GM23248 (cell line): Measurements from ENCODE around the gene TRPV4. TPM values are rescaled to one million over a fixed set of nuclear protein-coding genes. Genes with fewer than 3 reads are reported as not detected.

ENCODE experiments used
- DNase-seq: peaks from one replicate; pipeline ENCODE4 v3.0.0-alpha.2; 2015
- H2AFZ ChIP-seq: fragments of 200-600 bp; sonication (generic); 2 replicates; pipeline ENCODE4 v1.6.1; 2016; ENCODE audit warnings: antibody characterized with exemption
- H3F3A ChIP-seq: fragments of 200-600 bp; sonication (generic); 2 replicates; pipeline ENCODE4 v1.6.1; 2016; ENCODE audit warnings: mild to moderate bottlenecking, antibody characterized with exemption, mixed run types; ENCODE audit not compliant: insufficient read depth
- H3K27ac ChIP-seq: fragments of 200-600 bp; sonication (generic); 2 replicates; pipeline ENCODE4 v1.5.1; 2016; ENCODE audit warnings: mild to moderate bottlenecking
- H3K27me3 ChIP-seq: fragments of 200-600 bp; sonication (generic); replicated peaks from 2 replicates; pipeline ENCODE4 v1.6.1; 2016; ENCODE audit warnings: mild to moderate bottlenecking; ENCODE audit not compliant: insufficient read depth
- H3K36me3 ChIP-seq: fragments of 200-600 bp; sonication (generic); 2 replicates; pipeline ENCODE4 v1.6.1; 2016; ENCODE audit warnings: low read depth, mild to moderate bottlenecking
- H3K4me1 ChIP-seq: fragments of 200-600 bp; sonication (generic); 2 replicates; pipeline ENCODE4 v1.6.1; 2016; ENCODE audit warnings: mild to moderate bottlenecking; ENCODE audit not compliant: insufficient read depth
- H3K4me2 ChIP-seq: fragments of 200-600 bp; sonication (generic); one replicate; pipeline ENCODE4 v1.6.1; 2016; ENCODE audit warnings: mild to moderate bottlenecking; ENCODE audit not compliant: unreplicated experiment
- H3K4me3 ChIP-seq: fragments of 200-600 bp; sonication (generic); 2 replicates; pipeline ENCODE4 v1.5.1; 2016; ENCODE audit warnings: mild to moderate bottlenecking
- H3K79me2 ChIP-seq: fragments of 200-600 bp; sonication (generic); 2 replicates; pipeline ENCODE4 v1.6.1; 2016; ENCODE audit warnings: mild to moderate bottlenecking; ENCODE audit not compliant: insufficient read depth
- H3K9ac ChIP-seq: fragments of 200-600 bp; sonication (generic); 2 replicates; pipeline ENCODE4 v1.6.1; 2016; ENCODE audit warnings: mild to moderate bottlenecking
- H3K9me2 ChIP-seq: fragments of 200-600 bp; sonication (generic); 2 replicates; pipeline ENCODE4 v1.6.1; 2016; ENCODE audit warnings: mixed run types, mild to moderate bottlenecking, moderate library complexity; ENCODE audit not compliant: insufficient read depth
- H3K9me3 ChIP-seq: fragments of 200-600 bp; sonication (generic); one replicate; pipeline ENCODE4 v1.6.1; 2017; ENCODE audit warnings: low read depth
- H4K20me1 ChIP-seq: fragments of 200-600 bp; sonication (generic); 2 replicates; pipeline ENCODE4 v1.6.0; 2016; ENCODE audit not compliant: insufficient read depth
- EZH2 ChIP-seq: fragments of 200-600 bp; sonication (generic); IDR thresholded peaks from 2 replicates; pipeline ENCODE4 v1.6.1; 2018; ENCODE audit warnings: antibody characterized with exemption, mild to moderate bottlenecking; ENCODE audit not compliant: insufficient read depth, poor library complexity, severe bottlenecking
- EZH2phosphoT487 ChIP-seq: fragments of 200-600 bp; sonication (generic); IDR thresholded peaks from 2 replicates; pipeline ENCODE4 v1.6.1; 2018; ENCODE audit warnings: antibody characterized with exemption, moderate library complexity, mild to moderate bottlenecking, low read depth; ENCODE audit not compliant: insufficient read depth
- WGBS, 2 experiments: methylation state at CpG; one replicate each; pipeline ENCODE4 v1.1.6; 2015 to 2017; ENCODE audit warnings: low lambda C conversion rate in 2 of 2, low coverage in 1 of 2; ENCODE audit errors: missing lambda C conversion rate in 2 of 2; 5-methylcytosine and 5-hydroxymethylcytosine counted together
- in situ Hi-C: fragments of 300-500 bp; cut with MboI; formaldehyde crosslinking; loops from 2 replicates; pipeline ENCODE4 v1.15.0; 2020
- polyA plus RNA-seq: library from polyadenylated mRNA; unstranded; fragments of >200 nt; fragmentation: Nextera tagmentation; extraction: Ambion mirVana; gene quantifications from 2 replicates; pipeline ENCODE4 v1.2.1, GENCODE V29; 2016
- total RNA-seq: library from RNA; depleted of rRNA; stranded (reverse); fragments of >200 nt; shearing (Covaris generic); gene quantifications from 2 replicates; pipeline ENCODE4 v1.2.3, GENCODE V29; 2014

The TRPV4 gene
- total and polyA plus RNA-seq, 2 experiments from 2014 or later: 0.65 to 2.6 TPM

GRCh38 chr12:109831365-109831764 is 1.8 kb downstream of the TRPV4 start:
- DNase-seq: no peak
- Histone ChIP-seq H3K27me3 (no peaks in the 10 kb centered on the region), H3K4me2 (no peak overlapping the region), H4K20me1 (no peaks in the 10 kb centered on the region), H3K4me3 (no peak overlapping the region), H3K79me2 (no peaks in the 10 kb centered on the region), H3K9me2 (no peaks in the 10 kb centered on the region), H3K9ac (no peak overlapping the region), H3F3A (no peaks in the 10 kb centered on the region; the same call in 1 of the 2 replicates), H3K4me1 (no peaks in the 10 kb centered on the region), H3K9me3 (no peaks in the 10 kb centered on the region), H3K36me3 (no peaks in the 10 kb centered on the region), H2AFZ (no peak overlapping the region), H3K27ac (no peak overlapping the region)
- in situ Hi-C loops: no loop called here
- 84 to 90% methylated on average over 6 of the region's 6 CpGs for WGBS, 2 experiments
- TF ChIP-seq EZH2phosphoT487 (no peak), EZH2 (no peak)

DNA sequence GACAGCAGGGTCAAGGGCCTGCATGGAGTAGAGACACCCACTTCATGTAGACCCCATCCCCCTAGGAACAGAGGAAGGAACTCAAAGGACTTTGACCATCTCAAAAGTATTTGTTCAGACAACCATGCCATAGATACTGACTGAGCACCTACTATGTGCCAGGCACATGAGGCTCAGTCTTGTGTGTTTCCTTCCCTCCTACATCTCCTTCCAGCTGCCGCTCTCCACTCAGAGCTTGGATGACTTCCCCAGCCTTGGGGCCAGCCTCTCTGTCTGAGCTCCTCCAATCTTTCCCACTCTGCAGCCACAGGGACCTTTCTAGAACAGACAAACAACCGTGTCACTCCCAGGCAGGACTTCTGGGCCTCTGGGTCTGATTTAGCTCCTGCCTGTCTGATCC is 2.5 kb downstream of the TRPV4 start:
- DNase-seq: no peak
- WGBS, 2 experiments: 96 to 100% methylated on average over 2 of the region's 2 CpGs

GRCh38 chr12:109830267-109830666 is 2.9 kb downstream of the TRPV4 start:
- Histone ChIP-seq H3K9me2 (no peaks in the 10 kb centered on the region), H3K79me2 (no peaks in the 10 kb centered on the region), H3F3A (no peaks in the 10 kb centered on the region), H3K27me3 (no peaks in the 10 kb centered on the region), H3K9ac (no peak overlapping the region), H3K9me3 (no peaks in the 10 kb centered on the region), H3K27ac (no peak overlapping the region), H4K20me1 (no peaks in the 10 kb centered on the region), H3K4me1 (no peaks in the 10 kb centered on the region), H3K4me2 (no peak overlapping the region), H2AFZ (no peak overlapping the region), H3K4me3 (no peak overlapping the region), H3K36me3 (no peaks in the 10 kb centered on the region)
- TF ChIP-seq EZH2: no peak
- TF ChIP-seq EZH2phosphoT487: no peak
- in situ Hi-C loops: no loop called here
- 74 to 78% methylated on average over 2 of the region's 2 CpGs for WGBS, 2 experiments
- no peak for DNase-seq

More for the DNA sequence above, 2.5 kb downstream of the TRPV4 start:
- no peaks in the 10 kb centered on the region for H3K27me3 ChIP-seq
- H3K4me3 ChIP-seq: no peak overlapping the region
- no peak overlapping the region for H3K27ac ChIP-seq
- H3K79me2 ChIP-seq: no peaks in the 10 kb centered on the region
- H2AFZ ChIP-seq: no peak overlapping the region
- no peaks in the 10 kb centered on the region for H3K36me3 ChIP-seq
- in situ Hi-C loops: no loop called here
- TF ChIP-seq EZH2phosphoT487 (no peak), EZH2 (no peak)
- H3K9me2 ChIP-seq: no peaks in the 10 kb centered on the region
- H4K20me1 ChIP-seq: no peaks in the 10 kb centered on the region
- H3K9ac ChIP-seq: no peak overlapping the region
- H3K9me3 ChIP-seq: no peaks in the 10 kb centered on the region
- no peaks in the 10 kb centered on the region for H3F3A ChIP-seq
- H3K4me1 ChIP-seq: no peaks in the 10 kb centered on the region
- H3K4me2 ChIP-seq: no peak overlapping the region

GRCh38 chr12:109829667-109830066 is 3.5 kb downstream of the TRPV4 start:
- Histone ChIP-seq H3K27ac (no peak overlapping the region), H3K79me2 (no peaks in the 10 kb centered on the region), H2AFZ (no peak overlapping the region), H3K27me3 (no peaks in the 10 kb centered on the region), H3K9me2 (no peaks in the 10 kb centered on the region), H4K20me1 (no peaks in the 10 kb centered on the region), H3F3A (no peaks in the 10 kb centered on the region), H3K4me1 (no peaks in the 10 kb centered on the region), H3K9ac (no peak overlapping the region), H3K36me3 (no peaks in the 10 kb centered on the region), H3K9me3 (no peaks in the 10 kb centered on the region), H3K4me3 (no peak overlapping the region), H3K4me2 (no peak overlapping the region)
- WGBS, 2 experiments: 77 to 78% methylated on average over 10 of the region's 10 CpGs
- TF ChIP-seq EZH2: no peak
- TF ChIP-seq EZH2phosphoT487: no peak
- in situ Hi-C loops: no loop called here
- no peak for DNase-seq
